HCT116 (cell line): ENCODE measurements around the gene PLSCR4. TPM values are rescaled to one million over a fixed set of nuclear protein-coding genes. Genes with fewer than 3 reads are reported as not detected.

Experiments used
- ATAC-seq: fragments of 200-7000 bp; cut with Tn5 transposase; 2 replicates; pipeline ENCODE4 v1.9.1; 2020; ENCODE audit warnings: mild to moderate bottlenecking, moderate library complexity
- BruUV-seq: library from RNA; stranded (reverse); fragments of 400-500 nt; replicated peaks from 2 replicates; lab custom pipeline; 2021; lab: Mats Ljungman, UMichigan
- CTCF ChIA-PET: fragments of 300-600 bp; sonication (Branson Sonifier 250); formaldehyde crosslinking; loops from one replicate; lab custom pipeline; 2021; ENCODE audit warnings: antibody characterized with exemption; lab: Charles Lee
- POLR2A ChIA-PET: fragments of 300-600, 350-600 bp; sonication (Branson Sonifier 250); formaldehyde crosslinking; loops from one replicate; lab custom pipeline; 2021; ENCODE audit warnings: antibody characterized with exemption; lab: Charles Lee
- RAD21 ChIA-PET, 2 experiments: fragments of 300-600 bp; sonication (Branson Sonifier 250); formaldehyde crosslinking; loops; one replicate each; lab custom pipeline; 2023; ENCODE audit warnings: low total read pairs in 2 of 2; ENCODE audit not compliant: uncharacterized antibody in 2 of 2, unreplicated experiment in 2 of 2, low non-redundant PET in 1 of 2; lab: Charles Lee
- DNase-seq: peaks from one replicate; pipeline ENCODE4 v3.0.0-alpha.2; 2010; ENCODE audit warnings: low read depth, low spot score
- H2AFZ ChIP-seq: fragments of 200-600 bp; shearing (Covaris generic), sonication (generic); 2 replicates; pipeline ENCODE4 v1.6.1; 2017; ENCODE audit warnings: low read depth, mixed run types, mixed read lengths, antibody characterized with exemption, low read length; ENCODE audit not compliant: poor library complexity, severe bottlenecking
- H3K27ac ChIP-seq: 2 replicates; pipeline ENCODE4 v1.5.1; 2012; ENCODE audit warnings: low read depth, low read length
- H3K27me3 ChIP-seq: fragments of 200-600 bp; sonication (generic); 2 replicates; pipeline ENCODE4 v1.6.1; 2016; ENCODE audit warnings: mixed run types, low read length, mixed read lengths; ENCODE audit not compliant: insufficient read depth
- H3K36me3 ChIP-seq, 2 experiments: fragments of 200-500 bp in 1 of 2; fragments of 200-600 bp in 1 of 2; sonication (Bioruptor generic) in 1 of 2; sonication (generic) in 1 of 2; 2 replicates each; pipeline versions ENCODE4 v1.5.1 to v1.6.1; 2014 to 2016; ENCODE audit warnings: low read length in 2 of 2, inconsistent platforms in 1 of 2, mixed read lengths in 1 of 2, mixed run types in 1 of 2; ENCODE audit not compliant: insufficient read depth in 2 of 2, control insufficient read depth in 1 of 2
- H3K4me1 ChIP-seq, 2 experiments: fragments of 200-600 bp in 1 of 2; sonication (generic) in 1 of 2; 2 replicates each; pipeline versions ENCODE4 v1.5.1 to v1.6.1; 2012 to 2017; ENCODE audit warnings: low read length in 2 of 2, inconsistent platforms in 1 of 2, mild to moderate bottlenecking in 1 of 2, mixed read lengths in 1 of 2, mixed run types in 1 of 2, moderate library complexity in 1 of 2; ENCODE audit not compliant: insufficient read depth in 2 of 2, control insufficient read depth in 1 of 2
- H3K4me2 ChIP-seq: fragments of 200-600 bp; sonication (generic); 2 replicates; pipeline ENCODE4 v1.6.1; 2017; ENCODE audit warnings: mixed run types, low read length, mixed read lengths
- H3K4me3 ChIP-seq, 2 experiments: fragments of 200-600 bp in 1 of 2; sonication (generic) in 1 of 2; replicated peaks in 1 of 2; 2 replicates each; pipeline ENCODE4 v1.5.1; 2011 to 2016; ENCODE audit warnings: low read length in 2 of 2, control low read depth in 1 of 2, low read depth in 1 of 2, mild to moderate bottlenecking in 1 of 2, mixed read lengths in 1 of 2, mixed run types in 1 of 2
- H3K79me2 ChIP-seq: fragments of 200-600 bp; sonication (generic); 2 replicates; pipeline ENCODE4 v1.6.1; 2017; ENCODE audit warnings: mild to moderate bottlenecking, mixed run types, low read length, moderate library complexity, mixed read lengths; ENCODE audit not compliant: insufficient read depth
- H3K9ac ChIP-seq: fragments of 200-600 bp; sonication (generic); 2 replicates; pipeline ENCODE4 v1.6.1; 2016; ENCODE audit warnings: low read length, mixed read lengths
- H3K9me2 ChIP-seq: fragments of 200-600 bp; sonication (generic), shearing (Covaris generic); 2 replicates; pipeline ENCODE4 v1.6.1; 2017; ENCODE audit warnings: mixed run types, mild to moderate bottlenecking, moderate library complexity; ENCODE audit not compliant: insufficient read depth
- H3K9me3 ChIP-seq, 2 experiments: fragments of 200-500 bp in 1 of 2; fragments of 200-600 bp in 1 of 2; sonication (Bioruptor generic) in 1 of 2; sonication (generic) in 1 of 2; 2 replicates each; pipeline ENCODE4 v1.6.1; 2014 to 2017; ENCODE audit warnings: low read length in 2 of 2, mixed read lengths in 2 of 2, inconsistent platforms in 1 of 2, low read depth in 1 of 2, mild to moderate bottlenecking in 1 of 2, mixed run types in 1 of 2, moderate library complexity in 1 of 2; ENCODE audit not compliant: control insufficient read depth in 1 of 2, insufficient read depth in 1 of 2
- H4K20me1 ChIP-seq: fragments of 200-600 bp; sonication (generic), shearing (Covaris generic); 2 replicates; pipeline ENCODE4 v1.6.1; 2017; ENCODE audit warnings: mixed run types, mild to moderate bottlenecking, moderate library complexity; ENCODE audit not compliant: insufficient read depth
- CEBPB ChIP-seq: IDR thresholded peaks from 2 replicates; pipeline ENCODE4 v1.6.1; 2012; ENCODE audit warnings: low read depth
- EGR1 ChIP-seq: IDR thresholded peaks from 2 replicates; pipeline ENCODE4 v1.6.1; 2012; ENCODE audit warnings: low read depth
- EZH2 ChIP-seq: fragments of 200-600 bp; sonication (generic); IDR thresholded peaks from 2 replicates; pipeline ENCODE4 v1.6.1; 2017; ENCODE audit warnings: antibody characterized with exemption, mixed run types
- JUND ChIP-seq: IDR thresholded peaks from 2 replicates; pipeline ENCODE4 v1.6.1; 2012
- MAX ChIP-seq: IDR thresholded peaks from 2 replicates; pipeline ENCODE4 v1.6.1; 2012
- POLR2AphosphoS5 ChIP-seq: IDR thresholded peaks from 2 replicates; pipeline ENCODE4 v1.6.1; 2011; ENCODE audit warnings: mild to moderate bottlenecking, low read depth, low read length, moderate library complexity
- SIN3A ChIP-seq: IDR thresholded peaks from 2 replicates; pipeline ENCODE4 v1.6.1; 2012; ENCODE audit warnings: low read depth
- SP1 ChIP-seq: IDR thresholded peaks from 2 replicates; pipeline ENCODE4 v1.6.1; 2012; ENCODE audit warnings: low read depth
- SRF ChIP-seq: IDR thresholded peaks from 2 replicates; pipeline ENCODE4 v1.6.1; 2012; ENCODE audit warnings: low read depth
- YY1 ChIP-seq: IDR thresholded peaks from 2 replicates; pipeline ENCODE4 v1.6.1; 2011; ENCODE audit warnings: low read length, low read depth, moderate library complexity, mild to moderate bottlenecking; ENCODE audit not compliant: insufficient replicate concordance; ENCODE audit errors: extremely low read depth
- ZFX ChIP-seq: fragments of 450-650 bp; IDR thresholded peaks from 2 replicates; pipeline ENCODE4 v1.6.1; 2017
- ZNF274 ChIP-seq: fragments of 200-500 bp; sonication (Bioruptor generic); IDR thresholded peaks from 2 replicates; pipeline ENCODE4 v1.6.1; 2014; ENCODE audit warnings: mild to moderate bottlenecking, low read depth, low read length, inconsistent platforms
- intact Hi-C: fragments of 100-400 bp; cut with micrococcal nuclease; formaldehyde crosslinking; loops from 2 replicates; pipeline ENCODE4 v1.10.0; 2022
- total RNA-seq: library from RNA; stranded (reverse); gene quantifications from one replicate; pipeline ENCODE4 v1.2.1, GENCODE V29; 2021; ENCODE audit not compliant: unreplicated experiment

Gene PLSCR4
- total RNA-seq, 1 experiment from 2014 or later: 4.1 TPM

- TF ChIP-seq ZNF274: no peak
- TF ChIP-seq EGR1: no peak
- TF ChIP-seq SRF: no peak
- no peak for TF ChIP-seq MAX
- TF ChIP-seq JUND: no peak
- no peak for TF ChIP-seq YY1
- TF ChIP-seq POLR2AphosphoS5: no peak
These were observed 33.6 kb downstream of the PLSCR4 start (continued) for GRCh38 chr3:146217324-146217723.

GRCh38 chr3:146214493-146214892, 36.4 kb downstream of the PLSCR4 start:
- H3K9me2 ChIP-seq: no peaks in the 10 kb centered on the region
- TF ChIP-seq CEBPB (no peak), ZFX (no peak), SP1 (no peak), POLR2AphosphoS5 (no peak), SIN3A (no peak), YY1 (no peak), EZH2 (no peak), MAX (no peak)
- no TSS peak for BruUV-seq
- ChIA-PET POLR2A (no interaction called here), CTCF (no interaction called here), RAD21 (no interaction called here)
- no peak overlapping the region for H2AFZ ChIP-seq
- intact Hi-C loops: no loop called here
- H4K20me1 ChIP-seq: no peaks in the 10 kb centered on the region
- H3K9me3 ChIP-seq: no peaks in the 10 kb centered on the region
- no peaks in the 10 kb centered on the region for H3K27me3 ChIP-seq
- DNase-seq (no peak), ATAC-seq (no peak)
- H3K9ac ChIP-seq: no peak overlapping the region
- H3K36me3 ChIP-seq: no peaks in the 10 kb centered on the region
- H3K4me3 ChIP-seq: no peak overlapping the region
- no peaks in the 10 kb centered on the region for H3K4me1 ChIP-seq
- H3K27ac ChIP-seq: no peak overlapping the region
- H3K79me2 ChIP-seq: no peaks in the 10 kb centered on the region
- H3K4me2 ChIP-seq: no peak overlapping the region
